Brain microvascular endothelial cell (primary cell): Measurements from ENCODE around the gene CLEC2L.

Experiments
- DNase-seq: peaks from one replicate; pipeline ENCODE4 v3.0.0-alpha.2; 2020
- H3K27ac ChIP-seq: fragments of 250-450 bp; sonication (Bioruptor Pico); 2 replicates; pipeline ENCODE4 v1.5.1; 2020; ENCODE audit warnings: mild to moderate bottlenecking, moderate library complexity
- H3K27me3 ChIP-seq: fragments of 250-450 bp; sonication (Bioruptor Pico); replicated peaks from 2 replicates; pipeline ENCODE4 v1.5.1; 2020; ENCODE audit warnings: mild to moderate bottlenecking
- H3K36me3 ChIP-seq: fragments of 250-450 bp; sonication (Bioruptor Pico); replicated peaks from 2 replicates; pipeline ENCODE4 v1.5.1; 2020; ENCODE audit warnings: mild to moderate bottlenecking
- H3K4me3 ChIP-seq: 2 replicates; pipeline ENCODE4 v1.5.1; 2011; ENCODE audit warnings: low read depth, mild to moderate bottlenecking, control low read depth, low read length, moderate library complexity
- CTCF ChIP-seq: IDR thresholded peaks from 2 replicates; pipeline ENCODE4 v1.5.1; 2011; ENCODE audit warnings: low read depth, mild to moderate bottlenecking, moderate library complexity, low read length, control low read depth, inconsistent platforms; ENCODE audit errors: missing control alignments
- in situ Hi-C: cut with HindIII; loops from 2 replicates; pipeline ENCODE4 v1.10.0; 2017; ENCODE audit warnings: low sequenced_read_pairs, low pct_ligation_motif_present

CLEC2L gene

GRCh38 chr7:139568346-139568675 lies 44.8 kb downstream of the CLEC2L start:
- Histone ChIP-seq H3K27me3 (no peaks in the 10 kb centered on the region), H3K27ac (no peak overlapping the region), H3K4me3 (no peak overlapping the region), H3K36me3 (peaks cover 25% of the 10 kb centered on the region)
- no peak for DNase-seq
- in situ Hi-C loops = no loop called here
- no peak for TF ChIP-seq CTCF

- H3K36me3 ChIP-seq = peaks cover 30% of the 10 kb centered on the region
- H3K27me3 ChIP-seq = no peaks in the 10 kb centered on the region
- TF ChIP-seq CTCF = no peak
- no peak overlapping the region for H3K4me3 ChIP-seq
- H3K27ac ChIP-seq = no peak overlapping the region
- no peak for DNase-seq
- in situ Hi-C loops = no loop called here
Measured at GRCh38 chr7:139568813-139569490, 45.5 kb downstream of the CLEC2L start.

GRCh38 chr7:139570119-139570518 lies 46.6 kb downstream of the CLEC2L start:
- DNase-seq = no peak
- Histone ChIP-seq H3K36me3 (peaks cover 40% of the 10 kb centered on the region), H3K27me3 (no peaks in the 10 kb centered on the region), H3K4me3 (no peak overlapping the region), H3K27ac (no peak overlapping the region)
- peak; percentile 19 for TF ChIP-seq CTCF
- in situ Hi-C loops = no loop called here

- H3K27me3 ChIP-seq = no peaks in the 10 kb centered on the region
- no peak overlapping the region for H3K4me3 ChIP-seq
- H3K36me3 ChIP-seq = peaks cover 43% of the 10 kb centered on the region
- in situ Hi-C loops = no loop called here
- no peak overlapping the region for H3K27ac ChIP-seq
- no peak for DNase-seq
- no peak for TF ChIP-seq CTCF
Measured at GRCh38 chr7:139570626-139571025, 47.1 kb downstream of the CLEC2L start.

GRCh38 chr7:139571190-139571589 lies 47.7 kb downstream of the CLEC2L start:
- Histone ChIP-seq H3K27ac (no peak overlapping the region), H3K4me3 (no peak overlapping the region), H3K36me3 (peaks cover 48% of the 10 kb centered on the region), H3K27me3 (no peaks in the 10 kb centered on the region)
- no peak for DNase-seq
- in situ Hi-C loops = no loop called here
- no peak for TF ChIP-seq CTCF

- peaks cover 48% of the 10 kb centered on the region for H3K36me3 ChIP-seq
- no peak overlapping the region for H3K27ac ChIP-seq
- no peak for DNase-seq
- in situ Hi-C loops = no loop called here
- no peaks in the 10 kb centered on the region for H3K27me3 ChIP-seq
- no peak for TF ChIP-seq CTCF
- H3K4me3 ChIP-seq = no peak overlapping the region
Measured at GRCh38 chr7:139571651-139572050, 48.2 kb downstream of the CLEC2L start.
